Coronary artery (tissue), 2 donors: Measurements from ENCODE around the gene C5orf22.
"Not testable (repeated sequence)": the region's sequence is repeated elsewhere in the genome, so short reads cannot be mapped to it uniquely, and the experiment has no call there.

Experiments
- DNase-seq: peaks from one replicate; pipeline ENCODE4 v3.0.0-alpha.2; 2017; ENCODE audit warnings: low spot score
- H3K27ac ChIP-seq, 2 donors: fragments of 200-600 bp; sonication (generic); one replicate each; pipeline ENCODE4 v1.5.1; 2016 to 2019
- H3K4me3 ChIP-seq: fragments of 200-600 bp; sonication (generic); 2 replicates; pipeline ENCODE4 v1.5.1; 2016; ENCODE audit warnings: mild to moderate bottlenecking, moderate library complexity
- TF ChIP-seq, protein P1 (sequence below): fragments of 200-600 bp; sonication (generic); IDR thresholded peaks from one replicate; pipeline ENCODE4 v1.5.1; 2019; ENCODE audit warnings: antibody characterized with exemption

C5orf22 gene

DNA sequence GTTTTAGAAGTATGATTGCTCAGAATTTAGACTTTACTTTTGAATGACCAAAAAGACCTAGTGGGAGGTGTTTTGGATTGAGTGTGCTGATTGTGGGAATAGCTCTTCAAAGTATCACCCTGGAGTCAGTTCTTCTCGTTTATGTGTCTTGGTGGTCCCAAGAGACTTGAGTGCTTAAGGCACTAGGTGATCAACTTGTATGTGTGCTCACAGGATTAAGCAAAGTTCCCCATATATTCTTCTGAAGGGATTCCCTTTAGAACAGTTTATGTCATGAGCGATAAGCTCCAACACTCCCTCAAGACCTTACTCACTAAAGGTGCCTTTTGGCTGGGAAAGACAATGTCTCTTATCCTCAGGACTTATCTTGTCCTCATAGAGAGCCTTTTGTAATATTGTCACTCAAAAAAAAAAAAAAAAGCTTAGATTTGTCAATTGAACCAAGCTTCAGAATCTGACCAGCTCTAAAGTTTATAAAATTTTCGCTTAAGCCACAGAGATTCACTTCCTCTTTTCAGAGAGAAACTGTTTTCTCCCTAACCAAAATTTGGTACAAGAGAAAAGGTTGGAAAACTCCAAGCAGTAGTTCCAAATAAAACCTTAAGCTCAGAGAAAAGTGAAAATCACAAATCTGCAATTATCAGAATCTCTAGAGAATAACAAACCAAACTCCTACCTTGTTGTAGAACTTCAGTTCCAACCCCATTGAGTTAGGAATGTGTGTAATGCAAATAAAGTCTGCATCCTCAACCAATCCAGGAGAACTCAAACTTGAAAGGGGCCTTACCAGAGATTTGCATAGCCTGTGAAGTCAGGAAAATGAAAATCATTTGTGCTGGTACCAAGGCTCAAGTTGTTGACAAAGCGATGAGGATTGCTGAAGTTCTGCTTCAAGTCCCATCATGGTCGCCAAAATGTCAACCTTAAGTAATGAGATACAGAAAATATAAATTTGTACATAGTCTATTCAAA is 66.8 kb downstream of the C5orf22 start:
- no peak for DNase-seq
- Histone ChIP-seq H3K27ac (no peak overlapping the region), H3K4me3 (no peak overlapping the region)
- TF ChIP-seq, protein P1, sequence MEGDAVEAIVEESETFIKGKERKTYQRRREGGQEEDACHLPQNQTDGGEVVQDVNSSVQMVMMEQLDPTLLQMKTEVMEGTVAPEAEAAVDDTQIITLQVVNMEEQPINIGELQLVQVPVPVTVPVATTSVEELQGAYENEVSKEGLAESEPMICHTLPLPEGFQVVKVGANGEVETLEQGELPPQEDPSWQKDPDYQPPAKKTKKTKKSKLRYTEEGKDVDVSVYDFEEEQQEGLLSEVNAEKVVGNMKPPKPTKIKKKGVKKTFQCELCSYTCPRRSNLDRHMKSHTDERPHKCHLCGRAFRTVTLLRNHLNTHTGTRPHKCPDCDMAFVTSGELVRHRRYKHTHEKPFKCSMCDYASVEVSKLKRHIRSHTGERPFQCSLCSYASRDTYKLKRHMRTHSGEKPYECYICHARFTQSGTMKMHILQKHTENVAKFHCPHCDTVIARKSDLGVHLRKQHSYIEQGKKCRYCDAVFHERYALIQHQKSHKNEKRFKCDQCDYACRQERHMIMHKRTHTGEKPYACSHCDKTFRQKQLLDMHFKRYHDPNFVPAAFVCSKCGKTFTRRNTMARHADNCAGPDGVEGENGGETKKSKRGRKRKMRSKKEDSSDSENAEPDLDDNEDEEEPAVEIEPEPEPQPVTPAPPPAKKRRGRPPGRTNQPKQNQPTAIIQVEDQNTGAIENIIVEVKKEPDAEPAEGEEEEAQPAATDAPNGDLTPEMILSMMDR: no peak

- not testable (repeated sequence) for DNase-seq, H3K4me3 ChIP-seq, H3K27ac ChIP-seq
Observed at GRCh38 chr5:31602305-31602704, 70.2 kb downstream of the C5orf22 start.

DNA sequence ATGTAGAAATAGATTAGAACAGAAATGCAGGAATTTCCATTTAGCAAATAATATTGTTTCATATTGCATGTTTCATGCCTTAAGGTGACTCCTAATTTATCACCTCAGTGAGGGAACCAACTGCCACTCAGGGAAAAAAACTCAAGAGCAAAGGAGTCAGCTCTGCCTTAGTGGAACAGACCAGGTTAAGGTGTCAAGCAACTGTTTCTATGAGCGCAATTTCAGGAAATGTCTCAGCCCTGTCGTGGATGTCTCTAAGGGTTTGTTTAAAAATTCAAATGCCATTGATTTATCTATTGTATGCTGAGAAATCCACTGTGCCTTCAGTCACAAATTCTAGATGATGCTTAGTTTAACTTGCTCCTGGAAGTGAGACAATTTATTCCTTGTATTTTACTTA is 72.1 kb downstream of the C5orf22 start:
- TF ChIP-seq, protein P1: no peak
- no peak overlapping the region for H3K4me3 ChIP-seq
- no peak for DNase-seq
- H3K27ac ChIP-seq: no peak overlapping the region

- DNase-seq: no peak
- Histone ChIP-seq H3K27ac (no peak overlapping the region), H3K4me3 (no peak overlapping the region)
- TF ChIP-seq, protein P1: no peak
Observed at GRCh38 chr5:31604644-31605043, 72.5 kb downstream of the C5orf22 start.
